ENCODE results near the gene F2RL1.

DNA sequence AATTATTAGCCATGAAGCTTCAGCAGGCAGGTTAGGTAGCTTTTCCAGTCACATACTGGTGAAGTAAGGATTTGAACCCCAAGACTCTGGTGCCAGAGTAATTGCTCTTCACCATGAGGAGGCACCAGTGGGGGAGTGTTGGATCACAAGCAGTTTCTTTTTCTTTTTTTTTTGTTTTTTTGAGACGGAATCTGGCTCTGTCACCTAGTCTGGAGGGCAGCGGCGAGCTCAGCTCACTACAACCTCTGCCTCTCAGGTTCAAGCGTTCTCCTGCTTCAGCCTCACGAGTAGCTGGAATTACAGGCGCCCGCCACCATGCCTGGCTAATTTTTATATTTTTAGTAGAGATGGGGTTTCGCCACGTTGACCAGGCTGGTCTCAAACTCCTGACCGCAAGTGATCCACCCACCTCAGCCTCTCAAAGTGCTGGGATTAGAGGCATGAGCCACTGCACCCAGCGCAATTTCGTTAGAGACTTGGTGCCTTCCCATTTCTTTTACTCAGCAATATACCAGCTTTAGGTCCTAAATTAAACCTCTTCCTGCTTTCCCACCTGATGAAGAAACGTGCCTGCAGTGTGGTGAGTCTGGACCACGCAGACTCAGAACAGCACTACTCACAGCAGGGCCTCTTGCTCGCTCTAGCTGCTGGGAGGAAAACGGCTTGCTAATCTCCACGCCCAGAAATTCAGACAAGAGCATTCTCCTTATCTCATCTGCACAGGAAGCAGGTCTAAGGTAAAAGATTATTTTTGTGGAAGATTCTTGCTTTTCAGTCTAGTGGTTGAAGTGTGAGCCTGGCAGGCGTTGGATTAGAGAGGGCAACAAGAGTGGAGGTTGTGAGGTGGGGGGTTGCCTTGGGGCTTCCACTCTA lies 30.8 kb downstream of the F2RL1 start, which contains the start of gene S100Z:
- TF ChIP-seq, protein P1, sequence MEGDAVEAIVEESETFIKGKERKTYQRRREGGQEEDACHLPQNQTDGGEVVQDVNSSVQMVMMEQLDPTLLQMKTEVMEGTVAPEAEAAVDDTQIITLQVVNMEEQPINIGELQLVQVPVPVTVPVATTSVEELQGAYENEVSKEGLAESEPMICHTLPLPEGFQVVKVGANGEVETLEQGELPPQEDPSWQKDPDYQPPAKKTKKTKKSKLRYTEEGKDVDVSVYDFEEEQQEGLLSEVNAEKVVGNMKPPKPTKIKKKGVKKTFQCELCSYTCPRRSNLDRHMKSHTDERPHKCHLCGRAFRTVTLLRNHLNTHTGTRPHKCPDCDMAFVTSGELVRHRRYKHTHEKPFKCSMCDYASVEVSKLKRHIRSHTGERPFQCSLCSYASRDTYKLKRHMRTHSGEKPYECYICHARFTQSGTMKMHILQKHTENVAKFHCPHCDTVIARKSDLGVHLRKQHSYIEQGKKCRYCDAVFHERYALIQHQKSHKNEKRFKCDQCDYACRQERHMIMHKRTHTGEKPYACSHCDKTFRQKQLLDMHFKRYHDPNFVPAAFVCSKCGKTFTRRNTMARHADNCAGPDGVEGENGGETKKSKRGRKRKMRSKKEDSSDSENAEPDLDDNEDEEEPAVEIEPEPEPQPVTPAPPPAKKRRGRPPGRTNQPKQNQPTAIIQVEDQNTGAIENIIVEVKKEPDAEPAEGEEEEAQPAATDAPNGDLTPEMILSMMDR (IDR thresholded peaks at IDR 0.05; ENCODE audit: low read length) = no peak
- TF ChIP-seq EZH2 (optimal IDR thresholded peaks at IDR 0.05; ENCODE audit: low read depth, low read length) = no peak
- no peak for TF ChIP-seq EZH2phosphoT487 (IDR thresholded peaks at IDR 0.05; ENCODE audit: low read length)
